KBM-7 (cell line): ENCODE measurements around the gene IL34.

ENCODE experiments used
- DNase-seq: peaks from one replicate; pipeline ENCODE4 v3.0.0-alpha.2; 2015
- in situ Hi-C: fragments of 300-500 bp; cut with MboI; formaldehyde crosslinking; loops from 2 replicates; pipeline ENCODE4 v1.14.3; 2020; ENCODE audit warnings: low sequenced_read_pairs, low pct_unique_long_range_greater_than_20kb, mixed read lengths

Gene IL34

DNA sequence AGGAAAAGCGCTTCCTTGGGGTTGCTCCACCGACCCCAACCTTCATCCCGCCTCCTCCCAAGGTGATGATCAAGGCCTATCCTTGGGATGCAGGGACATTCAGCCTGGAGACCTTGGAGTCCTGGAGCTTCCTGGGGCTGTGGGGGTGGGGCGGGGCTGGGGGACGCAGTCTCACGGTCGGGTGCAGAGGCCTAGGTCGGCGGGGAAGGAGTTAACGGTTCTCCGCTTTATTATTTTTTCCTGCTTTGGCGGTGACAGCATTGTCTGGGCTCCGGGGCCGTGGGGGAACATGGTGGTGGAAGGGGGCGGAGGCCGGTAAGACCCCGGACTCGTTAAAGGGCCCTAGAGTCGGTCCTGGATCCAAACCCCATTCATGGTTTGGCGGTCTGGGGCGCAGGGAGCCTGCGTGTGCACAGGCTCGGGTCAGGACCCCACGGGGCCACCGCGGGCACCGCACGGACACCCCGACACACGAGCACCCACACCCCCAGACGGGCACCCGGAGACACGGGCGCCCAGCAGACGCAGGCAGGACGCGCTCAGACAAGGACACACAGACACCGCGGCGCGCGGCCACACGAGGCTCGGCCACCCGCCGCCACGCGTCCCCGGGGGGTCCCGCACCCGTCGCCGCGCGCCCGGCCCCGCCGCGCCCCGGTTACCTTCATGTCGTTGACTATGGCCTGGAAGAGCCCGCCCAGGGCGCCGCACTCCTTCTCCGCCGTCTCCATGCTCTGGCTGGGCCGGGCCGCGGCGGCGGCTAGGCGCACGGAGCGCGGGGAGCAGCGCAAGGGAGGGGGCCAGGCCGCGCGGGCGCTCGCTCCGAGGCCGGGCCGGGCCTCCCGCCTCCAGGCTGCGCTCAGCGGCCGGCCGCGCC lies 38.9 kb downstream of the IL34 start:
- in situ Hi-C loops, result no loop called here
- DNase-seq, result peak; percentile 28

DNA sequence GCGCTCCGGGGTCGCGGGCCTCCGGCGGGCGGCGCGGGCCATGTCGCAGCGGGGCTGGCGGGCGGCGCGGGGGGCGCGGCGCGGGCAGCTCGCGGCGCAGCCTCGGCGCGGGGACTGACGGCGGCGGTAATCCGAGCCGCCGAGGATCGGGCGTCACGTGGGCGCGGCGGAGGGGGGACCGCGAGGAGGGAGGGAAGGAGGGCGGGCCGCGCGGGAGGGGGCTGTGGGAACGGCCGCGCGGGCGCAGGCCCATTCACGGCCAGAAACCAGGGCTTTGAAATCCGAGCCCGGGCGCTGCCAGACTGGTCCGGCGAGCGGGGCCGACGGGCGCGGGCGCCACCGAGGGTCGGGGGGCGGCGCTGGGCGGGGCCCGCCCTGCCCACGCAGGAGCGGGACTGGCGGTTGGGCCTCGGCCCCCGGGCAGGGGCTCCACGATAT lies 39.6 kb downstream of the IL34 start, which contains the start of gene MTSS2:
Gene MTSS2 (minus strand): TSS at position 116 of the 438 bp plus-strand sequence. CDS start 262 bp downstream, outside the sequence.
- peak; percentile 52 for DNase-seq
- in situ Hi-C loops, result no loop called here

DNA sequence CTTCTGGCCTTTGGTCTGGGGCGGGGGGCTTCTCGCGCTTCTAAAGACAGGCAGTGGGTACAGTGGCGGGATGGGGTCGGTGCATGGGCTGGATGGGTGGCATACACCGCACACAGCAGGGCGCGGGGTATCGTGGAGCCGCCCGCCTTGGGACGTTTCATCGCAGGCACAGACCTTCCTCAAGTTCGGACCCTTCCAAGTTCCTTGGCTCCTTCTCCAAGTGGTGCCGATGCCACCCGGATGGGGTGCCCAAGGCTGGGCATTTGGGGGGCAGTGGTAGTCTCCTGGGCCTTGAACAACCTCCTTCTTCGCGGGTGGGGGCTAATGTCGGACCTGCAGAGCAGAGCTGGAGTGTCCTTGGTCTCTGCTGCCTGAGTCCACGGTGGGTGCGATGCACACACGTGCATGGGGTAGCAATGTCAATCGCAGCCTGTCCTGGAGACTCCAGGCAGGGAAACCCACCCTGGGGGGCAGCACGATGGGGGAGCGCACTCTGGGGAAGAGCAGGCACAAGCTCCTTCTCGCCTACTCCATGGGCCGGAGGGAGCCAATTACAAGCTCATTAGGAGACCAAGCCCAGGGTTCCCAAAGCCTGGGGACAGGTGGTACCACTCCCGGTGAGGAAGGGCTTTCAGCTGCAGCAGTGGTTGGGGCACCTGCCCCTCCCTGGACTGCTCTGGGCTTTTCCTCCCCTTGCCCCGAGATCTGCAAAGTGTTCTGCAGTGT lies 40.2 kb downstream of the IL34 start:
- in situ Hi-C loops, result no loop called here
- DNase-seq, result no peak

DNA sequence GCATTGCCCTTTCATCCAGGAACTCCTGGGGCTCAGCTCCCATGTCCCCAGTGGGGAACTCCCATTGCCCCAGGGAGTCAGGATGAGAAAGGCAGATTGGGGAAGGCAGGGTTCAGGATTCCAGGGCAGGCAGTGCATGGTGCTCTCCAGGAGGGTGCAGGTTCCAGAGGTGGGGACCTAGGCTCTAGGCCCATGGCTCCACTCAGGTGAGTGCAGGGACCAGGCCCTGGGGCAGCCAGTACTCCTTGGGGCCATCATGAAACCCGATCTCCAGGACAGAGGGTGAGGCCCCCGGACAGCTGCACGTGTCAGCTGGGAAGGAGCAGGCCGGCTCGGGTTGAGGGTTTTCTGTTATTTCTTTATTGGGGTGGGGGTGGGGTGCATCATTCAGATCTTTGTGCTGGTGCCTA lies 40.7 kb downstream of the IL34 start:
- in situ Hi-C loops, result no loop called here
- no peak for DNase-seq

DNA sequence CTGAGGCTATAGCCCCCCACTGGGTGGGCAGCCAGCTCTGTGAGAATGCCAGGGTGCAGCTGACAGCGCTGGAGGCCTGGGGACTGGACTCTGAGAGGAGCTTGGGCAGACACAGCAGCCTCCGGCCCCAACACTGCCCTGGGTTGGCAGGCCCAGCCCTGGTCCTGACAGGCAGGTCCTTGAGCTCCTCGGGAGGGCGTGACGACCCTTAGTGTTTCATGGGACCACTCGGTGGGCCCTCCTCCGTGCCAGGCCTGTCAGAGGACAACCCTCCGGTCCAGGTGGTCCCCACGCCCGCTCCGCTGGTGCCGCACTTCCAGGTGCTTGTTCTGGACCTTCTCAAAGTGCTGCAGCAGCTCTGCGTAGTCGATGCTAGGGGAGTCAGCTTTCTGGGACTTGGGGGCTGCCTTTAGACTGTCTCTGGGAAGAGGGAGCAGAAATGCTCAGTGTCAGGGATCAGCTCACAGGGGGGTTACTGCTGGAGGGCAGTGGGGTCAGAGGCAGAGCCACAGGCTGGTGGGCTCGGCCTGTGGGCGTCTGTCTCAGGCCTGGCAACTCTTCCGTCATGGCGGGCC lies 41.4 kb downstream of the IL34 start:
- in situ Hi-C loops, result no loop called here
- no peak for DNase-seq

DNA sequence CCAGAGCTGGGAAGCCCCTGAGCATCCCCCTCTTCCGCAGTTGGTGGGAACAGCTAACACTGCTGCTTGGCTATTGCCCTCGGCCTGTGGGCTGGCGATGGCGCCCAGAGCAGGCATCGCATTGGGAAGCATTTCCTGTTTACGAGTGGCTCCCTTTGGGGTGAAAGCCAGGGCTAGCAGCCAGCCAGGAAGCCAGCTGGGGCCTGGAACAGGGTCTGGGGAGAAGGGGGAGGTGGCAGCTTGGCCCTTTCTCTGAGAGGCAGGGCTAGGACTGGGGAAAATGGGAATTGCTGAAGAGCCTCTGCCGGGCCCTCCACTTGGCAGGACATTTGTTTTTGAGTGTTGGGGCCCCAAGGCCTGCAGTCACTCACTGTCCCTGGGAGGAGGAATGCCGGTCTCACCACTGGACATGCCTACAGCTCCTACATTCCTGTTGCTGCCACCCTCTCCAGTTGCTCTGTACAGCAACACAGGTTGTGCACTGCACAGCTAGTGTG lies 41.9 kb downstream of the IL34 start:
- in situ Hi-C loops, result no loop called here
- DNase-seq, result no peak

DNA sequence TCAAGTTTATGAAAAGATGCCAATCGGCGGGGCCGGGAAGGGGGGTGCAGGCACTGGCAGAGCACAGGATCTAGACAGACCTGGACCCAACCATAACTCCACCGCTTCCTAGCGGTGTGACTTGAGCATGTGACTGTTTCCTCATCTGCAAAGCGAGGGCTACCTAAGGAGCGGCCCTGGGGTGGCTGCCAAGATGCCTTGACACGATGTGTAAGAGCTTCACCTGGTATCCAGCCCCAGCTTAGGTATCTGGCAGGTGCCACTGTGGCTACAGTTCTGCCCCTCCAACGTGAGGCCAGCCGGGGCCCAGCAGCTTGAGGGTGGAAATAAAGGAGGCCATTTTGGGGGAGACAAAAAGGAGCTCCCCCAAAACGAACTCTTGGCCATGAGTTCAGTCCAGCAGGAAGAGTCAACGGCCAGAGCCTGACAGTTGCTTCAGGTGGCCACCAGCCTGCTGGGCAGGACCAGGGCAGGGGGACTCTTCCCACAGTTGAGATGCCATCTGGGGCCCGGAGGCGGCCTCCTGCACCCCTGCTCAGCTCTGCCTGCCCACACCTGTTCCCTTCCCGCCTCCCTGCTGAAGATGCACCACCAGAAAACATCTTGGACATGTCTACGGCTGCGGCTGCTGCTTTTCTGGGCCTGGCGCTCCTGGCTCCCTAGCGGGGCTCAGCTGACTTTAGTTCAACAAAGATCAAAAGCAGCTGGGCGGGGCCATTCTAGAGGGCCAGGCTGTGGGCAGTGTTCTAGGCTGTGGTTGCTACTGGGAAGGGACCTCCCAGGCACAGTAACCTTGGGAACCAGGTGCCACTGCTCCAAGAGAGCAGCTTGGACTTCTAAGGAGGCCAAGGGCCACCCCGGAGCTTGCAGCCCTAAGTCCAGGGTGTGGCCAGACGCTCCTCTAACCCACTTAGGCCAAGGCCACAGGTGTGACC lies 42.9 kb downstream of the IL34 start:
- no peak for DNase-seq
- in situ Hi-C loops, result no loop called here

DNA sequence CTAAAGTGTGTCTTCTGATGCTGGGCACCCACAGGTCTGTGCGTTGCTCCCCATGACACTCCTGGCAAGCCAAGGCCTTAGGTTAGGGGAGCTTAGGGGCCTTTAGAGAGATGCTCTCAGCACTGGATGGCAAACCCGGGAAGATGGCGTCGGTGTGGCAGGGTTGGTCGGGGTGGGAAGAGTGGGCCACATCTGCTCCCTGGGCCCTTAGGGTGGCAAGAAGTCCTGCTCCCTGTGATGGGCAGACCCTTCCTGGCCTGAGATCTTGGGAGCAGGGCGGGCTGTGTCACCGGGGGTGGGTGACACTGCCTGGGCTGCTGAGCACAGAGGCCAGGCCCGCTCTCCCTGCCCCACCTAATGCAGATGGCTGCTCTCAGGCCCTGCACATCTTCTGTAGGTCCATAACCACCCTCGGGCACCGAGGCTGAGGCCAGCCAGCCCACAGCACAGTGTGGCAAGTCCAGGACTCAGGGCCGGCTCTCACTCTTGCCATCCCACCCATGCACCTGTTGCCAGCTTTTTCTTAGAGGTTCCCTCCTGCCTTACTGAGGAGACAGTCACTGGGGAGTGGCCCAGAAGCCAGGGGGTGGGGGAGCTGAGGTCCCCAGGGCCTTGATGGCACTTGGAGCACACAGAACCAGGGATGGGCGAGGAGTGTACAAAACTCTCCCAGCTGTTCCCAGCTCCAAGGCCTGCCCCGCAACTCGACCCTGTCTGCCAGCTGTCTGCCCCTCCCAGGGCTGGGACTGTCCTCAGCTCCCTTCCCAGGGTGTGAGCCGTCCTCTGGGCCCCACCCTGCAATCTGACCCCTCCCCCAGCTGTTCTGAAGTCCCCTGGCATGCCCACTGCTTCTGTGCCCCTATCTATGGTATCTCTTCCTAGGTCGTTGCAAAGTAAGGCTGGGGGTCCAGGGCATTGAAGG lies 43.9 kb downstream of the IL34 start:
- DNase-seq, result no peak
- in situ Hi-C loops, result no loop called here

DNA sequence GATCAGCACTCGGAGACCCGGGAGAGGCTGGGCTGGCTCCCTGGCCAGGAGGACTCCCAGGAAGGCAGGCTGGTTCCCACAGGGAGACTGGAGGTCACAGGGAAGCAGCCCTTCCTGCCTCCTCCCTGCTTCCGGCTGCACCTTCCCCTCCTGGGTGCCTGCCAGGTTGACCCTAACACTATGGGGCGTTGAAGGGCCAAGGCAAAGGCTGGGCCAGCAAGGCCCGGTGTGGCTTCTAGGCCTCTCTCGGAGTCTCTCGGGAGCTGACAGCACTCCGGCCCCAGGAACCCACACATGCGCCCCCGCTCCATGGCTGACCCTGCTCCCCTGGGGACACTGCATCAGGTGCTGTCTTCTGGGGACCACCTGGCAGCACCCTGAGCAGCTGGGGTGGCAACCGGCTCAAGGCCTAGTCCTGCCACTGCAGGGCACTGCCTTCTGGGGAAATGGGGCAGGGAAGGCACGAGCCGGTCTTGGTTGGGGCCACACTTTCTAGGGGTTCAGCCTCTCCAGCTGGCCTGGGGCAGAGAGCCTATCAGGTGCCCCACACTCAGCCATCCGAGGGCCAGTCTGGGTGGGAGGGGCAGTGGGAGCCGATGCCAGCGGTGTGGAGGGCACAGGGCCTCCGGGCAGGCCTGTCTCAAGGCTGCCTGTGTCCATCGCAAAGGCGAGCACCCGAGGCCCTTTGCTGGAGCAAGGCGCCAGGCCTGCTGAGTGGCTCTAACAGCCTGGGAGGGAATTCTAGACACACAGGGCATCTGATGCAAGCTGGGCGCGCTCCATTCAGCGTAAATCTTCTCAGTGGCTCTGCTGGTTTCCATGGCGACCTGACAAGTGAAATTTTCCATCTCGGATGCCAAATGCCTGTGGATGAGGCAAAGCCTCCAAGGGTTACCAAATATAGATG lies 45.1 kb downstream of the IL34 start:
- in situ Hi-C loops, result no loop called here
- DNase-seq, result no peak

DNA sequence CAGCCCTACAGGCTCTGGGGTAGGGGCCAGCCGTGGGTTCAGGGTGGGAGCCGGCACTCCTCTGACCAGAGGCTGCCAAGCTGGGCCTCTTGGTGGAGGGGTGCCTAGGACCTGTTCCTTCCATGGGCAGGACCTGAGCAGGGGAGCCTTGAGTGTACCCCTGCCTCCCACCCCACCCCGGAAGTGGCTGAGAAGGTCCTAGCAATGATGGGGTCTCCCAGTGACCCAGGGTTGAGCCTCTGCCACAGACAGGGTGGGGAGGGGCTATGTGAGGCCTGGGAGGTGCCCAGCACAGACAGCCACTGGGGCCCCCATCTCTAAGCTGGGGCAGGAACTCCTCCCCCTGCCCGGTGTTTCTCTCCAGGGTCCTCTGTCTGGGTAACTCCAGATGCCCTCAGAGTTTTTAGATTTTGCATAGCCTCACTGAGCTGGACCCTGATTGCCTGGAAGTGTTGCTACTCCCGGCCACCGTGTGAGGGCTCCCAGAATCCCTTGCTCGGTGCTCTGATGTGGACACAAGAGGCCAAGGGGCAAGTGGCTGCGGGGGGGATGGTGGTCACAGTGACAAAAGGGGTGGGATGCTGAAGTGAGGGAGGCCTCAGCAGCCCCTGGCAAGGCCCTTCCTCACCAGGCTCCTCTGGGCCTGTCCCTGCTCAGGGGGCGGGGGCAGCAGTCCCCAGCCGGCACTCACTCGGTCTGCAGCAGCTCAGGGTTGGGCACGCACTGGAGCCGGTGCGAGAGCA lies 45.9 kb downstream of the IL34 start:
- no peak for DNase-seq
- in situ Hi-C loops, result no loop called here

DNA sequence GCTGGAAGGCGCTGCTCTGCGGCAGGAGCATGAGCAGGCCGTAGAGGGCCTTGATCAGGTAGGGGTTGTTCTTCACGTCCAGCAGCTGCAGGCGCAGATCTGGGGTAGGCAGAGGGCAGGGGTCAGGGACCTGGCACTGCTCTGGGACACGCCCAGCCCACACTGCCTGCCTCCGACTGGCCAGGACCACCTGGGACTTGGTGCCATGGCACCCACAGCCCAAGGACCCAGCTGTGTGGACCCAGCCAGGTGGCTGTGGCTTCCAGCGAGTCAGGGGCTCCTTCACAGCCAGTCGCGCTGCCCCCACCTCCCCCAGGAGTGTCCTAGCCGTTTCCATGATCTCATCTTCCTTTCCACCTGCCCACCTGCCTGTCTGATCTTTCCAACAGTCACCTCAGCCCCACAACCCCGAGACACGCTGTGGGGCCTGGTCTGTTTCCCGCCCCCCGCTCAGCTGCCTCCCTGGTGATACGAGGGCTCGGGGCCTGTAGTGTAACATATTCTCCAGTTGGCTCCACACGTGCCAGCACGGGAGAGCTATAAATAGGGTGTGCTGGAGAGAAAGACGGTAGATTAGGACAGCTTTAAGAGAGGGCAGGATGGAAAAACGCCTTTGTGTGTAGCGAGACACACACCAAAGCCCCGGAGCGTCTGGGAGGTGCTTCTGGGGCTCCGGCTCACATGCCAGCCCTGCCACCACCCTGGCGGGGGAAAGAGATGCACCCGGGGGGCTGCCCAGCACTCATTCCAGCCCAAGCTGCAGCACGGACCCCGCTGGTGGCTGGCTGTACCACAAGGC lies 46.7 kb downstream of the IL34 start:
- DNase-seq, result no peak
- in situ Hi-C loops, result no loop called here

DNA sequence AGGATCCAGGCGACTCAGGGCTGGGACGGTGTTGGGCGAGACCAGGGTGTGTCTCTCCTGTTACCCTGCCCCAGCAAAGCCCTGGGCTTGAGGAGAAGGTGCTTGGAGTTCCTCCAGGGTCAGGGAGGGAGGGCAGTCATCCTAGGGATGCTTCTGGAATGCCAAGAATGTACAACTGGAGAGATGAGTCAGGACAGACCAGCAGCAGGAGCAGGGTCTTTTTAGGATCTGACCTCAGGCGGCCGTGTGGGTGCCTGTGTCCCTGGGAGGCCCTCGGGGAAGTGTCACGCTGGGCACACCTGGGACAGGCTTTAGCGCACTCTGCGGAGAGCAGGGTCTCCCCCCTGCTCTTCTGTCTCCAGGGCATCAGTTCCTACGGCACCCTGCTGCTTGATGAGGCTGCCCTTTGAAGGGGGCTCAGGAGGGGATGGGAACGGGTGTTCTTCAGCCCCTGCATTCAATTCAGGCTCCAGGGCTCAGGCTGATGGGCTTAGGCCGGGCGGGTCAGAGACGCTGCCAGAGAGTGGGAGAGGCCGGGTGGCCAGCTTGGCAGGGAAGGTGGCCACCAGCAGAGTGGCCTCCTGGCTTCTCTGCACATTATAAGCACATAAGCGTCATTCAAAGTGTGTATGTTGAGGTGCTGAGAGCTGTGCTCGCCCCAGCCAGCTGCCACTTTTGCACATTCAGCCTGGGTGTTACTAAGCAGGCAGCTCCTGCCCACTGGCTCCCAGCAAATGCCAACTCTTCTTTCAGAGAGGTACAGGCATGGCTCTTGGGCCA lies 47.9 kb downstream of the IL34 start:
- in situ Hi-C loops, result no loop called here
- no peak for DNase-seq

DNA sequence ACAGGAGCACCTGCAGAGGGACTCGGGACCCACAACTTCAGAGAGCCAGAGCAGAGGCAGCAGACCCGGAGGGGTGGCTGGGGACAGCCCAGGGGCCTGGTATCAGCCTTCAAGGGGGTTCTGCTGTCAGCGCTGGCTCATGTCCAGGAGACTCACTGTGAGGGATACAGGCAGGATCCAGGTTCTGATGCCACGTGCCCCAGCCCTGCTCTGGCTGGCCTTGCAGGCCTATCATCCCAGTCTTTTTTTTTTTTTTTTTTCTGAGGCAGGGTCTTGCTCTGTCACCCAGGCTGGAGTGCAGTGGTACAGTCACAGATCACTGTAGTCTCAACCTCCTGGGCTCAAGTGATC lies 48.5 kb downstream of the IL34 start:
- in situ Hi-C loops, result no loop called here

DNA sequence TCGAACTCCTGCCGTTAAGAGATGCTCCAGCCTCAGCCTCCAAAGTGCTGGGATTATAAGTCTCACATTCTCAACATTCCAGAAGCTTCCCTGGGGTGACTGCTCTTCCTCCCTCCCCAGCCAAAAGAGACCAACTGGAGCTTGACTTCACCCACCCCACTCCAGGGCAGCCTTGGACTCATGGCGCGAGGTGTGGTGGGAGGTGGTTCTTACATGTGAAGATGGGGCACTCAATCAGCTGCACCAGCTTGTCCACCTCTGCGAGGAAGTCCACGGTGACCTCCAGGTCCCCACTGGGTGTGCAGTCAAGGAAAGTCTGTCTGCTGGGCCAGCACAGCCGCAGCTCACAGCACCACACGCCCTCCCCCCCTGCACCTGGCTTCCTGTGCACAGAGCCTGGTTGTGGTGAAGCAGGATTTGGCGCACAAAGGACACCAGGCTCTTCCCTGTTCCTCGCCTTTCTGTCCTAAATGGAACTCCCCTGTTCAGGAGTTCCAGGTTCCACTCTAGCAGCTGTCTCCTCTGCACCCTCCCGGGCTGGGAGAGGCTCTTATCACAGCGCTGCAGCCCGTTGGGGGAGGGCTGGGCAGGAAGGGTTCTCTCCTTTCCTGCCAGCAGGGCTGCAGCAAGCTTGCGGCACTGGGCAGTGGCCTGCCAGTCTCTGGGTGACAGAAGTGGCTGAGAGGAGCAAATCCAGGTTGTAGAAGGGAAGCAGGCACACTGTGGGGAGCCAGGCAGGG lies 49.1 kb downstream of the IL34 start:
- in situ Hi-C loops, result no loop called here
- peak; percentile 67 for DNase-seq

More for the DNA sequence above, 48.5 kb downstream of the IL34 start:
- no peak for DNase-seq
